Ureter (tissue), 1 donor: ENCODE measurements around the gene COMMD1. TPM values are rescaled to one million over a fixed set of nuclear protein-coding genes. Genes with fewer than 3 reads are reported as not detected.
"Not testable (repeated sequence)": the region's sequence is repeated elsewhere in the genome, so short reads cannot be mapped to it uniquely, and the experiment has no call there.

Experiments
- DNase-seq: peaks from one replicate; pipeline ENCODE4 v3.0.0-alpha.2; 2020; ENCODE audit warnings: low spot score
- total RNA-seq: library from RNA; stranded (reverse); gene quantifications from one replicate; pipeline ENCODE4 v1.2.4, GENCODE V29; 2023
- donor health status: DM: yes; HTN: yes; CAD: no.

The COMMD1 gene
- total RNA-seq, 1 donor from 2014 or later, result 34.0 TPM

GRCh38 chr2:62016957-62017356 is 111.5 kb downstream of the COMMD1 start:
- DNase-seq, result no peak

GRCh38 chr2:62029910-62030309 is 124.4 kb downstream of the COMMD1 start:
- DNase-seq, result no peak

GRCh38 chr2:62030902-62031301 is 125.4 kb downstream of the COMMD1 start:
- no peak for DNase-seq

- DNase-seq, result no peak
Measured at GRCh38 chr2:62032096-62032495, 126.6 kb downstream of the COMMD1 start.

- DNase-seq, result no peak
Measured at GRCh38 chr2:62034715-62035114, 129.2 kb downstream of the COMMD1 start.

- DNase-seq, result no peak
Measured at GRCh38 chr2:62036229-62036628, 130.8 kb downstream of the COMMD1 start.

- DNase-seq, result no peak
Measured at GRCh38 chr2:62036761-62037250, 131.3 kb downstream of the COMMD1 start.

- no peak for DNase-seq
Measured at GRCh38 chr2:62038975-62039771, 133.7 kb downstream of the COMMD1 start.

- no peak for DNase-seq
Measured at GRCh38 chr2:62040926-62041325, 135.5 kb downstream of the COMMD1 start.

GRCh38 chr2:62041701-62042385 is 136.4 kb downstream of the COMMD1 start:
- not testable (repeated sequence) for DNase-seq

GRCh38 chr2:62042400-62042799 is 136.9 kb downstream of the COMMD1 start:
- DNase-seq, result no peak

- DNase-seq, result no peak
Measured at GRCh38 chr2:62042944-62043343, 137.5 kb downstream of the COMMD1 start.

- no peak for DNase-seq
Measured at GRCh38 chr2:62045017-62045543, 139.6 kb downstream of the COMMD1 start.

GRCh38 chr2:62046141-62046540 is 140.7 kb downstream of the COMMD1 start:
- DNase-seq, result no peak

GRCh38 chr2:62050456-62051045 is 145.1 kb downstream of the COMMD1 start:
- no peak for DNase-seq

- DNase-seq, result no peak
Measured at GRCh38 chr2:62054029-62054791, 148.7 kb downstream of the COMMD1 start.

GRCh38 chr2:62054916-62055450 is 149.5 kb downstream of the COMMD1 start:
- DNase-seq, result no peak

- no peak for DNase-seq
Measured at GRCh38 chr2:62055724-62056336, 150.4 kb downstream of the COMMD1 start.

- no peak for DNase-seq
Measured at GRCh38 chr2:62056341-62056740, 150.9 kb downstream of the COMMD1 start.

- DNase-seq, result no peak
Measured at GRCh38 chr2:62065243-62065642, 159.8 kb downstream of the COMMD1 start.

GRCh38 chr2:62071126-62071598 is 165.7 kb downstream of the COMMD1 start:
- DNase-seq, result no peak
